Measurements from ENCODE around the gene CFAP20DC.

- TF ChIP-seq FOSL1 (IDR thresholded peaks at IDR 0.05; ENCODE audit: insufficient read depth, low read depth, low read length) (no peak), POLR2A (IDR thresholded peaks at IDR 0.05; ENCODE audit: control extremely low read depth in 1 of 2, low read depth in 2 of 2, low read length in 2 of 2) (no peak), RAD21 (IDR thresholded peaks at IDR 0.05 in 1 of 2, conservative IDR thresholded peaks at IDR 0.05 in 1 of 2; ENCODE audit: low read depth in 2 of 2, low read length in 2 of 2) (no peak), CHD1 (IDR thresholded peaks at IDR 0.05; ENCODE audit: low read depth, low read length) (no peak), GABPA (IDR thresholded peaks at IDR 0.05; ENCODE audit: borderline replicate concordance, insufficient read depth, low read length) (no peak), KDM5A (IDR thresholded peaks at IDR 0.05; ENCODE audit: low read length) (no peak), RXRA (IDR thresholded peaks at IDR 0.05; ENCODE audit: insufficient read depth, low read depth, low read length) (no peak), SRF (IDR thresholded peaks at IDR 0.05; ENCODE audit: low read depth, low read length) (no peak)
- TF ChIP-seq, protein P1, sequence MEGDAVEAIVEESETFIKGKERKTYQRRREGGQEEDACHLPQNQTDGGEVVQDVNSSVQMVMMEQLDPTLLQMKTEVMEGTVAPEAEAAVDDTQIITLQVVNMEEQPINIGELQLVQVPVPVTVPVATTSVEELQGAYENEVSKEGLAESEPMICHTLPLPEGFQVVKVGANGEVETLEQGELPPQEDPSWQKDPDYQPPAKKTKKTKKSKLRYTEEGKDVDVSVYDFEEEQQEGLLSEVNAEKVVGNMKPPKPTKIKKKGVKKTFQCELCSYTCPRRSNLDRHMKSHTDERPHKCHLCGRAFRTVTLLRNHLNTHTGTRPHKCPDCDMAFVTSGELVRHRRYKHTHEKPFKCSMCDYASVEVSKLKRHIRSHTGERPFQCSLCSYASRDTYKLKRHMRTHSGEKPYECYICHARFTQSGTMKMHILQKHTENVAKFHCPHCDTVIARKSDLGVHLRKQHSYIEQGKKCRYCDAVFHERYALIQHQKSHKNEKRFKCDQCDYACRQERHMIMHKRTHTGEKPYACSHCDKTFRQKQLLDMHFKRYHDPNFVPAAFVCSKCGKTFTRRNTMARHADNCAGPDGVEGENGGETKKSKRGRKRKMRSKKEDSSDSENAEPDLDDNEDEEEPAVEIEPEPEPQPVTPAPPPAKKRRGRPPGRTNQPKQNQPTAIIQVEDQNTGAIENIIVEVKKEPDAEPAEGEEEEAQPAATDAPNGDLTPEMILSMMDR (IDR thresholded peaks at IDR 0.05; ENCODE audit: control extremely low read depth in 1 of 3, insufficient read depth in 1 of 3, low read depth in 1 of 3, low read length in 3 of 3) = no peak
Measured at GRCh38 chr3:58837141-58837843, 212.5 kb downstream of the CFAP20DC start.

Measured in H1 (cell line).